CD8-positive, alpha-beta memory T cell (primary cell): ENCODE data around the gene NDUFS6. TPM values are rescaled to one million over a fixed set of nuclear protein-coding genes. Genes with fewer than 3 reads are reported as not detected.

ENCODE experiments used
- CTCF ChIA-PET: fragments of 350-600 bp; sonication (Branson Sonifier 250); formaldehyde crosslinking; loops from one replicate; lab custom pipeline; 2021; ENCODE audit warnings: antibody characterized with exemption; lab: Charles Lee
- POLR2A ChIA-PET: fragments of 350-600 bp; sonication (Branson Sonifier 250); formaldehyde crosslinking; loops from one replicate; lab custom pipeline; 2021; ENCODE audit warnings: antibody characterized with exemption; lab: Charles Lee
- DNase-seq, 5 donors: peaks; one replicate each; pipeline versions ENCODE4 v3.0.0 to v3.0.0-alpha.2; 2020 to 2022; ENCODE audit warnings: mixed read lengths in 1 of 5
- H3K27ac ChIP-seq: one replicate; pipeline ENCODE4 v1.7.0; 2013; ENCODE audit warnings: low read depth, mild to moderate bottlenecking, low read length, moderate library complexity
- H3K27me3 ChIP-seq: 2 replicates; pipeline ENCODE4 v1.7.0; 2013; ENCODE audit warnings: low read length, mild to moderate bottlenecking; ENCODE audit not compliant: insufficient read depth, poor library complexity, severe bottlenecking
- H3K36me3 ChIP-seq: 2 replicates; pipeline ENCODE4 v1.7.0; 2013; ENCODE audit warnings: mild to moderate bottlenecking, low read length, moderate library complexity; ENCODE audit not compliant: insufficient read depth
- H3K4me1 ChIP-seq: 2 replicates; pipeline ENCODE4 v1.7.0; 2013; ENCODE audit warnings: mild to moderate bottlenecking, low read length, moderate library complexity; ENCODE audit not compliant: insufficient read depth
- H3K4me3 ChIP-seq: 2 replicates; pipeline ENCODE4 v1.7.0; 2013; ENCODE audit warnings: mild to moderate bottlenecking, low read length
- H3K9me3 ChIP-seq: 2 replicates; pipeline ENCODE4 v1.7.0; 2013; ENCODE audit warnings: mild to moderate bottlenecking, low read length
- H3K27ac Mint-ChIP-seq, 8 donors: one replicate each; pipeline ENCODE4 v1.8.0; 2020 to 2021; ENCODE audit warnings: mixed read lengths in 8 of 8, mild to moderate bottlenecking in 6 of 8, inconsistent platforms in 3 of 8, moderate library complexity in 3 of 8
- H3K27me3 Mint-ChIP-seq, 2 donors: one replicate each; pipeline ENCODE4 v1.8.0; 2020 to 2021; ENCODE audit warnings: mixed read lengths in 2 of 2, mild to moderate bottlenecking in 1 of 2, moderate library complexity in 1 of 2
- H3K36me3 Mint-ChIP-seq, 3 donors: one replicate each; pipeline ENCODE4 v1.8.0; 2020 to 2021; ENCODE audit warnings: mixed read lengths in 3 of 3, inconsistent platforms in 1 of 3, mild to moderate bottlenecking in 1 of 3
- H3K4me1 Mint-ChIP-seq, 3 donors: one replicate each; pipeline ENCODE4 v1.8.0; 2020 to 2021; ENCODE audit warnings: mixed read lengths in 3 of 3, inconsistent platforms in 1 of 3, mild to moderate bottlenecking in 1 of 3
- H3K4me3 Mint-ChIP-seq, 7 donors: one replicate each; pipeline ENCODE4 v1.8.0; 2020 to 2021; ENCODE audit warnings: mixed read lengths in 7 of 7, mild to moderate bottlenecking in 6 of 7, moderate library complexity in 4 of 7, inconsistent platforms in 2 of 7
- H3K9me3 Mint-ChIP-seq, 5 donors: one replicate each; pipeline ENCODE4 v1.8.0; 2020 to 2022; ENCODE audit warnings: mixed read lengths in 5 of 5, mild to moderate bottlenecking in 3 of 5, moderate library complexity in 2 of 5, inconsistent platforms in 1 of 5
- polyA plus RNA-seq: library from polyadenylated mRNA; unstranded; fragments of 300-500 nt; fragmentation: Illumina TruSeq; gene quantifications from one replicate; pipeline ENCODE4 v1.2.3, GENCODE V29; 2021
- total RNA-seq, 2 experiments: library from RNA; stranded (reverse); gene quantifications; one replicate each; pipeline ENCODE4 v1.2.3, GENCODE V29; 2021

NDUFS6 gene
- total and polyA plus RNA-seq, 3 experiments from 2014 or later, result 43.4 to 83.7 (median 44.2) TPM

DNA sequence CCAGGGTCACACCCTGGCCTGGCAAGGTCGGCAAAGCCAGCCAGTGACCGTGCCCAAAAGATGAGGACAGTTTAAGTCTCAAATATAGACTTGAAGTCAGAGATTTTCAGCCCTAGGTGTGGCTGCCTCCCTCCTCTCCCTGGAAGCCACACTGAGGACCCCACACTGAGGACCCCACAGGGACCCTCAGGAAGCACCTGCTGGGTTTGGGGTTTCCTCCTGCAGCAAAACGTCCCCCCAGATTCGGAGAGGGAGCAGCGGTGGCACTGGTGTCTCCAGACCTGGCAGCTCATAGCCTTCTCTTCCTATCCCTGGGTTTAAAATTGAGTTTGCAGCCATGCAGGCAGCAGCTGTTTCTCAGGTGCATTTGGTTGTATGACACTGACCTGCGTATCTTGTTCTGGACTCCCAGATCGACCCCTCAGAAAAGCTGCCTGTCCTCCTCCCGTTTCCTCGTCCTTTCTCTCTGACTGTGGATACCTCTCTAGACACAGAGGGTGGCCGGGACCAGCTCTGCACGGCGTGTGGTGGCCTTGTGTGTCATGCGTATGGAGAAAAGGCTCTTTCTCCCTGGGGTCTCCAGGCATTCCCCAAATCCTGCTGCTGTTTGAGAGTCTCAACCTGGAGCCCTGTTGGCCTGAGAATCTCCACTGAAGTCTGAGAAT, 38.2 kb upstream of the NDUFS6 start:
- no peaks in the 10 kb centered on the region for H3K36me3 ChIP-seq
- no peak overlapping the region for H3K4me3 ChIP-seq
- POLR2A ChIA-PET, result no interaction called here
- CTCF ChIA-PET, result interaction anchor here (0.7 to 2.3 kb wide), 6 partner anchors 10 to 279 kb away, joined by 3 to 7 read pairs (median 5); no protein-coding TSS in a partner anchor
- no peaks in the 10 kb centered on the region for H3K27me3 ChIP-seq
- peaks cover 24 to 30% of the 10 kb centered on the region in 2 donors for H3K27me3 Mint-ChIP-seq
- peaks cover 7 to 9% (median 8%) of the 10 kb centered on the region in 5 donors for H3K9me3 Mint-ChIP-seq
- no peaks in the 10 kb centered on the region for H3K9me3 ChIP-seq
- no peak for DNase-seq
- peak overlapping the region in 1 of 8 donors; percentile 87 for H3K27ac Mint-ChIP-seq
- no peaks in the 10 kb centered on the region for H3K36me3 Mint-ChIP-seq
- no peak overlapping the region for H3K27ac ChIP-seq
- H3K4me3 Mint-ChIP-seq, result no peak overlapping the region
- no peaks in the 10 kb centered on the region for H3K4me1 Mint-ChIP-seq
- H3K4me1 ChIP-seq, result no peaks in the 10 kb centered on the region

DNA sequence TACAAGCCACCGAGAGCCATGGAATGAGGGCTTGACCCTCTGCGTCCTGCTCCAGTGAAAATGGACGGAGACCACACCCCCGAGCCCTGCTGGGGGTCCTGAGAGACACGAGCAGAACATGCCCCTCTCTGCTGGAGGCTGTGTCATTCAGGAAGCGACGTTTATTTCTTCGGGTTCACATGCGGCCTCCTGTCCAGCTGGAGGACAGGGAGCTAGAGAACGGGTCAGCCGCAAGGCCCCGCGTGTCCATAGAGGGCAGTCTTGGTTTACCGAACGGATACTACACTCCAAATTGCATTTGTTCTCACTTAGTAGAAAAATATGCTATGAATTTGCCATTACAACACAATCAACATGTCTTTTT, 37.7 kb upstream of the NDUFS6 start:
- Histone ChIP-seq H3K4me3 (no peak overlapping the region), H3K9me3 (no peaks in the 10 kb centered on the region), H3K4me1 (no peaks in the 10 kb centered on the region), H3K27me3 (no peaks in the 10 kb centered on the region), H3K27ac (no peak overlapping the region), H3K36me3 (no peaks in the 10 kb centered on the region)
- H3K27me3 Mint-ChIP-seq, result peaks cover 24 to 25% of the 10 kb centered on the region in 2 donors
- ChIA-PET CTCF (interaction anchor here (0.7 to 2.3 kb wide), 6 partner anchors 9 to 278 kb away, joined by 3 to 7 read pairs (median 5); no protein-coding TSS in a partner anchor), POLR2A (no interaction called here)
- H3K4me3 Mint-ChIP-seq, result no peak overlapping the region
- no peaks in the 10 kb centered on the region for H3K36me3 Mint-ChIP-seq
- H3K4me1 Mint-ChIP-seq, result no peaks in the 10 kb centered on the region
- H3K9me3 Mint-ChIP-seq, result peaks cover 3 to 4% (median 4%) of the 10 kb centered on the region in 5 donors
- peak in 2 of 5 donors; percentile 17 to 29 for DNase-seq
- no peak overlapping the region for H3K27ac Mint-ChIP-seq

DNA sequence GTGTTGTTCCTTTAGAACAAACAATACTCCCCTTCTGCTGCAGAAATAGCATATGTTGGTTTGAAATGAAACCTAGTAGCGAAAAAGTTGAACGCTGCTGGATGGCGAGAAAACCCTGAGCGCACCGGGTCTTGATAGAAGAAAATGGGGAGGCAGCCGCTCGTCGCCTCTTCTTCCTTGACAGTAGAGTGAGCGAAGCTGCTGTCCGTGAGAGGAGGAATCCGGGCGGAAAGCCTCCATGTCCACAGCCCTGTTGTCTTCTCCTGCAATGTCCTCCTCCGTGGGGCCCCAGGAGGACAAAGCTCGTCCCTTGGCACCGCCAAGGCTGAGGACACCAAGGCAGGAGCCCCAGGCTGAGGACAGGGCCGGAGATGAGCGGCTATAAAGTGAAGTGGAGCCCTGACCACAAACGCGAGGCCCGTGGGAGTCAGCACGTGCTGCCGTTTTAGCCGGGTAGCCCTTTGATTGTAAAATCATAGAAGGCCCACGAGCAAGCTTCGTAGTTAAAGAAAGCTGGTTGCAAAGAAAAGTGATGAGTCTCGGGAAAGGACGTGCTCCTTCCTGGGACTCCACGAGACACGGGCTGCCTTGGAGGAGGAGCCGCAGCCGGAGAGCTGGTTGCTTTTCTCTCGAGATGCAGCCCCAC, 37.1 kb upstream of the NDUFS6 start:
- H3K4me1 ChIP-seq, result no peaks in the 10 kb centered on the region
- no peaks in the 10 kb centered on the region for H3K4me1 Mint-ChIP-seq
- H3K27me3 ChIP-seq, result no peaks in the 10 kb centered on the region
- no peaks in the 10 kb centered on the region for H3K9me3 Mint-ChIP-seq
- no peaks in the 10 kb centered on the region for H3K9me3 ChIP-seq
- ChIA-PET POLR2A (no interaction called here), CTCF (interaction anchor here (0.7 to 2.3 kb wide), 6 partner anchors 9 to 278 kb away, joined by 3 to 7 read pairs (median 5); no protein-coding TSS in a partner anchor)
- no peaks in the 10 kb centered on the region for H3K36me3 ChIP-seq
- H3K4me3 ChIP-seq, result no peak overlapping the region
- H3K27ac ChIP-seq, result no peak overlapping the region
- no peak overlapping the region for H3K27ac Mint-ChIP-seq
- no peaks in the 10 kb centered on the region for H3K36me3 Mint-ChIP-seq
- H3K27me3 Mint-ChIP-seq, result peaks cover 20 to 24% of the 10 kb centered on the region in 2 donors
- H3K4me3 Mint-ChIP-seq, result no peak overlapping the region
- peak in 1 of 5 donors; percentile 21 for DNase-seq

DNA sequence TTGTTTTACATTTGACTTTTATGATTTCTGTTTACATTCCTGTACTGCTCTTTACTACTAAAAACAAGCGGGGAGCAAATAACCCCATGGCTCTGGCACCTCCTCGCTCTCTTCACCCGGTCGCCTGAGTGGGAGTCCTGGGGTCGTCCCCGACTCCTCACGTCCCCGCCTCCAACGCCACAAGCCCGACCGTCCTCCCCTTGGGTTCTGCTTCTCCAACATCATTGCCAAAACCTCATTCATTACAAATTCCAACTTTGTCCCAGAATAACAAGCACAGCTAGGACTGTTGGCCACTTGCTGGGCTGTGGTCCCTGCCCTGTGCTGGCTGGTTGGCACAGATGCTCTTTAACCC, 36.6 kb upstream of the NDUFS6 start:
- POLR2A ChIA-PET, result no interaction called here
- Mint-ChIP-seq H3K27me3 (peaks cover 16 to 24% of the 10 kb centered on the region in 2 donors), H3K9me3 (no peaks in the 10 kb centered on the region), H3K4me3 (no peak overlapping the region), H3K36me3 (no peaks in the 10 kb centered on the region), H3K4me1 (no peaks in the 10 kb centered on the region), H3K27ac (no peak overlapping the region)
- H3K9me3 ChIP-seq, result no peaks in the 10 kb centered on the region
- H3K4me1 ChIP-seq, result no peaks in the 10 kb centered on the region
- no peaks in the 10 kb centered on the region for H3K36me3 ChIP-seq
- H3K4me3 ChIP-seq, result no peak overlapping the region
- DNase-seq, result peak in 1 of 5 donors; percentile 38
- no peak overlapping the region for H3K27ac ChIP-seq
- CTCF ChIA-PET, result interaction anchor here (0.9 to 2.3 kb wide), 3 partner anchors 9 to 38 kb away, joined by 3 to 7 read pairs (median 5); no protein-coding TSS in a partner anchor
- H3K27me3 ChIP-seq, result no peaks in the 10 kb centered on the region

DNA sequence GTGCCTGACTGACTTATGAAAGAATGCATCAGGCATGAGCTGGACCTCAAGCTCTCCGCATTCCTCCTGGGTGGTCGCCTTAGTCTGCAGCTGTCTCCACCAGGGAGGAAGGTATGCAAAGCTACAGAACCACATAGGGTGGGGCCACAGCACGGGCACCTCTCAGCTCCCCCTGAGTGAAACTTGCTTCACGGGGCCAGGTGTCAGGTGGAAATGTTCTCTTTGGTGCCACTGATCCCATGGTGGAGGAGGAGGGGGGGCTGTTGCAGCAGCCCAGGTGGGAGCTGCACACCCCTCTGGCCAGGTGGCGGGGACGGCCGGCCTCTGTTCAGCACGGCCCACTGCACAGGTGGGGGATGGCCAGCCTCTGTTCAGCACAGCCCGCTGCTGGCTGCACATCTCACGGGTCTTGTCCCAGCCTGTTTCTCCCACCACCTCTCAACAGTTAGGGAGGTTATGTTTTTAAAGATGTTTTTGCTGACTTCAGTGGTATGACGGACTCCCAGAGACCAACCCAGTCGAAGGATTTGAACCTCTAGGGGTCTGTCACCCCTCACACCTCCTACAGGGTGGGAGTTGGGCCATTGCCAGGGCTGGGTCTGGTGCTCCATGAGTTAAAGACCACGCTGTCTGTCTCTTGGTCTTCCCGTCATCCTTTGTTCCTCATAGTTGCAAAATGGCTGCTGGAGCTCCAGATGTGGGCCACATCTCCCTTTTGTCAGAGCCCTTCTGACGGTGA, 35.9 kb upstream of the NDUFS6 start:
- H3K27me3 Mint-ChIP-seq, result peaks cover 16 to 26% of the 10 kb centered on the region in 2 donors
- no peaks in the 10 kb centered on the region for H3K27me3 ChIP-seq
- no peaks in the 10 kb centered on the region for H3K36me3 Mint-ChIP-seq
- H3K4me1 Mint-ChIP-seq, result no peaks in the 10 kb centered on the region
- DNase-seq, result peak in 1 of 5 donors; percentile 11
- no peaks in the 10 kb centered on the region for H3K4me1 ChIP-seq
- no peak overlapping the region for H3K27ac ChIP-seq
- no peaks in the 10 kb centered on the region for H3K9me3 Mint-ChIP-seq
- no peak overlapping the region for H3K4me3 Mint-ChIP-seq
- H3K36me3 ChIP-seq, result no peaks in the 10 kb centered on the region
- ChIA-PET CTCF (no interaction called here), POLR2A (no interaction called here)
- no peak overlapping the region for H3K27ac Mint-ChIP-seq
- H3K4me3 ChIP-seq, result no peak overlapping the region
- no peaks in the 10 kb centered on the region for H3K9me3 ChIP-seq

DNA sequence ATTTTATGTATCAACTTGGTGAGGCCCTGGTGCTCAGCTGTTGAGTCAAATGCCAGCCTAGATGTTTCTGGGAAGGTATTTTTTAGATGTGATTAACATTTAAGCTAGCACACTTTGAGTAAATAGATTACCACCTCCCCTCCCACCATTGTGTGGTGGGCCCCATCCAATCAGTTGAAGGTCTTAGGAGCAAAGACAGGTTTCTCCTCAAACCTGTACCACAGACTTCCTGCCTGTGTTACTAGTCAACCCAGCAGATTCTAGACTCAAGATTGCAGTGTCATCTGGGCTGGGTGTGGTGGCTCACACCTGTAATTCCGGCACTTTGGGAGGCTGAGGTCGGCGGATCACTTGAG, 35.3 kb upstream of the NDUFS6 start:
- ChIA-PET CTCF (no interaction called here), POLR2A (no interaction called here)
- no peaks in the 10 kb centered on the region for H3K9me3 ChIP-seq
- Mint-ChIP-seq H3K27ac (no peak overlapping the region), H3K4me3 (no peak overlapping the region), H3K27me3 (peaks cover 19 to 26% of the 10 kb centered on the region in 2 donors), H3K36me3 (no peaks in the 10 kb centered on the region), H3K4me1 (no peaks in the 10 kb centered on the region), H3K9me3 (no peaks in the 10 kb centered on the region)
- H3K27me3 ChIP-seq, result no peaks in the 10 kb centered on the region
- H3K27ac ChIP-seq, result no peak overlapping the region
- no peaks in the 10 kb centered on the region for H3K36me3 ChIP-seq
- H3K4me1 ChIP-seq, result no peaks in the 10 kb centered on the region
- peak in 1 of 5 donors; percentile 10 for DNase-seq
- no peak overlapping the region for H3K4me3 ChIP-seq

DNA sequence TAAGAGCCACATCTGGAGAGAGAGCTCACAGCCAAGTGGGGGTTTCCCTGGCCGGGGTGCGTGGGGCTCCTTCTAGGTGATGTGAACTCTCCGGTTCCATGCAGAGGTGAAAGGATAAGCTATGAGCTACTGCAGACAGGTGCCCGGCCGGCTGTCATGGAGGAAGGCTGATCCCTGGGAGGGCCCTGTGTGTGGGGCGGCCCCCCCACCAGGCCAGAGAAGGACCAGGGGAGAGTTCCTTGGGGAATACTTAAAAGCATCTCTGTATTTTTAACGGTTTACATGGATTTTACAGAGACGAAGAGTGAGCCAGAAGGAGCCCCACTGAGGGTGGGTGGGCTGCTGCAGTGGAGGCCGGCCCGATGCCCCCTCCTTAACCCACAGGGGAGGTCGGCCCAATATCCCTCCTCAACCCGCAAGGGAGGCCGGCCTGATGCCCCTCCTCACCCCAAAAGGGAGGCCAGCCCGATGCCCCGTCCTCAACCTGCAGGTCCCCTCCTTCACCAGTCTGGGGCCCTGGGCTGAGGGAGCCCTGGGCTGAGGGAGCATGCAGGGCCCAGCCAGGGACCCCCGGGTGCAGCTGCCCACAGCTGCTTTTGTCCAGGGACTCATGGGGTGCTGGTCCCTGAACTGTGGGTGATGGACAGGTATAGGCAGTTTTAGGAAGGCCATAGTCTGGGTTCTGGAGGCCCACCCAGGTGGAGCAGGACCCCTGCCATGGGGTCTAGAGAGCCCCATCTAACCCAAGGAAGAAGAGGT, 33.5 kb upstream of the NDUFS6 start:
- H3K9me3 Mint-ChIP-seq, result no peaks in the 10 kb centered on the region
- H3K4me3 ChIP-seq, result no peak overlapping the region
- CTCF ChIA-PET, result no interaction called here
- H3K27ac ChIP-seq, result no peak overlapping the region
- H3K36me3 ChIP-seq, result no peaks in the 10 kb centered on the region
- H3K27ac Mint-ChIP-seq, result no peak overlapping the region
- no peak overlapping the region for H3K4me3 Mint-ChIP-seq
- no peaks in the 10 kb centered on the region for H3K36me3 Mint-ChIP-seq
- H3K27me3 Mint-ChIP-seq, result peaks cover 19 to 20% of the 10 kb centered on the region in 2 donors
- POLR2A ChIA-PET, result no interaction called here
- DNase-seq, result peak in 1 of 5 donors; percentile 23
- H3K4me1 ChIP-seq, result no peaks in the 10 kb centered on the region
- H3K27me3 ChIP-seq, result no peaks in the 10 kb centered on the region
- H3K4me1 Mint-ChIP-seq, result no peaks in the 10 kb centered on the region
- H3K9me3 ChIP-seq, result no peaks in the 10 kb centered on the region
